Measurements from ENCODE around the gene PPP1R9A. TPM values are rescaled to one million over a fixed set of nuclear protein-coding genes. Genes with fewer than 3 reads are reported as not detected.

PPP1R9A gene
- total and polyA plus RNA-seq, 10 of the 15 experiments (the other 5 are each of a cell fraction or from before 2014, with no cell fraction given) = 0.04 to 0.12 TPM; not detected in 8

DNA sequence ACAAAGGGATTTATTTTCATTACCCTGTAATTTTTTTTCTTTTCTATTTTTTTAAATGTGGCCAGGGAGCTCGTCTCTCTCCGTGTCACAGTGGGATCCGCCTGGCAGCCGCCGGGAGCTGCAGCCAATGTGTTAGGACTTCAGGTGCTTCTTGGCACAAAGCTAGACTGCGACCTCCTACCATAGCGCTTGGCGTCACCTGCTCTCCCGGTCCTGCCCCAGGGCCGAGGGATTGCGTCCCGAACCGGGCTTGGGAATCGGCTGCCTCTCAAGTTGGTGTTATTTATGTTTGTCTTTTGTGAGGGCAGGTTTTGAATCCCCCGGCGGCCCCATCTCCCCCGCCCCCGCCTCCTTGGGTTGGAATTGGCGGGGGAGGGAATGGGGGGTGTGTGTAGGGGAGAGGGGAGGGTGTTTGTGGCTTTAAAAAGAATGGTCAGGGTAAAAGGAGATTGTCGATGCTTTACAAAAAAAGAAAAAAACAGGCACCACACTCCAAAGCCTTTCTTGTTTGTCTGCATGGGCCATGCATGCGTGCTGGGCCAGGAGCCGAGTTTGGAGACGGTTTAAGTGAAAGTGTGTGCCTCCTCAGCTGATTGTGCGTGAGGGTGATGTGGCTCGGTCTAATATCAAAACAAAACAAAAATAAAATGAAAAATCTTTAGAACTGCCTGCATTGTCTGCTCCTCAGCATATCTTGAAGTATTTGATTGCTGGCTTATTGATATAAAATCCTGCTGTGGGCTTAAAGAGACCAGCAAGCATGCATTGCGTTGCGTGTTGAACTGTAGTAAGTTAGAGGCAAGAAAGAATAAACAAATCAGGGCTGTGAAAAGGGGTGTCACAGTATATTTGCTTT lies 1.2 kb downstream of the PPP1R9A start:
- no peak overlapping the region for H3K4me2 ChIP-seq (ENCODE audit: control insufficient read depth, insufficient read depth)
- no peak for DNase-seq (ENCODE audit: low read depth, low spot score)
- no peaks in the 10 kb centered on the region for H3K4me1 ChIP-seq (ENCODE audit: control insufficient read depth, insufficient read depth, low read length)
- TF ChIP-seq IRF3 (IDR thresholded peaks at IDR 0.05) (no peak), EZH2 (IDR thresholded peaks at IDR 0.05; ENCODE audit: borderline replicate concordance, control insufficient read depth, low read depth, low read length) (no peak), IKZF1 (conservative IDR thresholded peaks at IDR 0.05) (no peak), CEBPB (IDR thresholded peaks at IDR 0.05; ENCODE audit: borderline replicate concordance in 1 of 2, low read depth in 2 of 2, low read length in 2 of 2) (no peak), PKNOX1 (IDR thresholded peaks at IDR 0.05) (no peak), SUPT20H (IDR thresholded peaks at IDR 0.05; ENCODE audit: borderline replicate concordance, control insufficient read depth, low read depth, low read length) (no peak), RUNX3 (IDR thresholded peaks at IDR 0.05; ENCODE audit: low read length) (no peak), ESRRA (IDR thresholded peaks at IDR 0.05; ENCODE audit: low read length) (no peak), RCOR1 (conservative IDR thresholded peaks at IDR 0.05; ENCODE audit: low read depth, low read length) (no peak), ATF7 (IDR thresholded peaks at IDR 0.05; ENCODE audit: low read depth) (no peak), TBL1XR1 (IDR thresholded peaks at IDR 0.05; ENCODE audit: low read depth, low read length) (no peak), USF2 (IDR thresholded peaks at IDR 0.05; ENCODE audit: borderline replicate concordance, low read depth, low read length) (no peak), BACH1 (IDR thresholded peaks at IDR 0.05; ENCODE audit: borderline replicate concordance) (no peak), ZNF274 (IDR thresholded peaks at IDR 0.05; ENCODE audit: insufficient read depth, insufficient read length) (no peak), SIN3A (IDR thresholded peaks at IDR 0.05; ENCODE audit: low read depth, low read length) (no peak), NR2C1 (IDR thresholded peaks at IDR 0.05) (no peak), YBX1 (IDR thresholded peaks at IDR 0.05) (no peak)
- TF ChIP-seq, protein P1, sequence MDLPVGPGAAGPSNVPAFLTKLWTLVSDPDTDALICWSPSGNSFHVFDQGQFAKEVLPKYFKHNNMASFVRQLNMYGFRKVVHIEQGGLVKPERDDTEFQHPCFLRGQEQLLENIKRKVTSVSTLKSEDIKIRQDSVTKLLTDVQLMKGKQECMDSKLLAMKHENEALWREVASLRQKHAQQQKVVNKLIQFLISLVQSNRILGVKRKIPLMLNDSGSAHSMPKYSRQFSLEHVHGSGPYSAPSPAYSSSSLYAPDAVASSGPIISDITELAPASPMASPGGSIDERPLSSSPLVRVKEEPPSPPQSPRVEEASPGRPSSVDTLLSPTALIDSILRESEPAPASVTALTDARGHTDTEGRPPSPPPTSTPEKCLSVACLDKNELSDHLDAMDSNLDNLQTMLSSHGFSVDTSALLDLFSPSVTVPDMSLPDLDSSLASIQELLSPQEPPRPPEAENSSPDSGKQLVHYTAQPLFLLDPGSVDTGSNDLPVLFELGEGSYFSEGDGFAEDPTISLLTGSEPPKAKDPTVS (IDR thresholded peaks at IDR 0.05; ENCODE audit: low read depth, low read length) = no peak
- no peaks in the 10 kb centered on the region for H4K20me1 ChIP-seq (ENCODE audit: control insufficient read depth, insufficient read depth)
- H3K36me3 ChIP-seq (ENCODE audit: control insufficient read depth in 2 of 2, insufficient read depth in 2 of 2, low read length in 1 of 2) = no peaks in the 10 kb centered on the region
- SMC1A ChIA-PET (ENCODE audit: uncharacterized antibody, unreplicated experiment) = no interaction called here
- peaks cover 6 to 8% of the 10 kb centered on the region in 2 experiments for H3K27me3 ChIP-seq (replicated peaks in 1 of 2; ENCODE audit: control insufficient read depth in 2 of 2, insufficient read depth in 2 of 2, low read length in 1 of 2)
- no peaks in the 10 kb centered on the region for H3K79me2 ChIP-seq (ENCODE audit: control insufficient read depth, insufficient read depth, low read length)
- no peak for FAIRE-seq
- POLR2A ChIA-PET = no interaction called here
- intact Hi-C loops (cut with micrococcal nuclease; ENCODE audit: unreplicated experiment) (no loop called here), in situ Hi-C loops (cut with MboI) (no loop called here)
- H3K9me3 ChIP-seq (replicated peaks; ENCODE audit: control insufficient read depth, insufficient read depth, low read length) = no peaks in the 10 kb centered on the region
- no peak for ATAC-seq
- H2AFZ ChIP-seq (ENCODE audit: control insufficient read depth, low read depth, low read length) = no peak overlapping the region
- BruUV-seq (replicated peaks) = no TSS peak
- WGBS (ENCODE audit: insufficient coverage, insufficient replicate concordance, low lambda C conversion rate, missing lambda C conversion rate) = 13% methylated on average over 22 of the region's 27 CpGs
- H3K9ac ChIP-seq (ENCODE audit: control insufficient read depth, insufficient read depth, low read length) = no peak overlapping the region
- RAD21 ChIA-PET (ENCODE audit: unreplicated experiment) = no interaction called here
- no peak overlapping the region for H3K27ac ChIP-seq (ENCODE audit: control insufficient read depth, insufficient read depth)
- CTCF ChIA-PET = interaction anchor here (0.6 kb wide), 1 partner anchor 101 kb away, joined by 3 read pairs; no protein-coding TSS in a partner anchor
- no peak overlapping the region for H3K4me3 ChIP-seq

Measured in GM12878 (cell line).